GM12878 (cell line): ENCODE measurements around the gene FAM89B. TPM values are rescaled to one million over a fixed set of nuclear protein-coding genes. Genes with fewer than 3 reads are reported as not detected.

Experiments
- CBX3 ChIP-seq: fragments of 200-600 bp; sonication (generic); IDR thresholded peaks from 2 replicates; pipeline ENCODE4 v1.6.1; 2016; ENCODE audit warnings: low read depth, borderline replicate concordance
- CUX1 ChIP-seq: IDR thresholded peaks from 2 replicates; pipeline ENCODE4 v1.6.1; 2012; ENCODE audit warnings: improper control_type of control experiment, low read depth, low read length; ENCODE audit not compliant: insufficient replicate concordance
- DPF2 ChIP-seq: fragments of 450-650 bp; IDR thresholded peaks from 2 replicates; pipeline ENCODE4 v1.6.1; 2017; ENCODE audit warnings: mild to moderate bottlenecking
- MLLT1 ChIP-seq: fragments of 450-650 bp; IDR thresholded peaks from 2 replicates; pipeline ENCODE4 v1.6.1; 2016; ENCODE audit warnings: mild to moderate bottlenecking
- MXI1 ChIP-seq: fragments of 150-350 bp; IDR thresholded peaks from 2 replicates; pipeline ENCODE4 v1.6.1; 2011; ENCODE audit warnings: low read depth, mild to moderate bottlenecking, inconsistent platforms, low read length, improper control_type of control experiment
- NFYA ChIP-seq: IDR thresholded peaks from 2 replicates; pipeline ENCODE4 v1.6.1; 2011; ENCODE audit warnings: low read depth, mild to moderate bottlenecking, low read length, improper control_type of control experiment, borderline replicate concordance
- TARDBP ChIP-seq: IDR thresholded peaks from 2 replicates; pipeline ENCODE4 v1.6.1; 2016; ENCODE audit warnings: borderline replicate concordance
- YBX1 ChIP-seq: fragments of 450-650 bp; IDR thresholded peaks from 2 replicates; pipeline ENCODE4 v1.6.1; 2016; ENCODE audit warnings: antibody characterized with exemption
- ZBTB40 ChIP-seq: fragments of 450-650 bp; IDR thresholded peaks from 2 replicates; pipeline ENCODE4 v1.6.1; 2016; ENCODE audit warnings: mild to moderate bottlenecking, moderate library complexity, borderline replicate concordance
- polyA plus RNA-seq, 11 experiments: library from polyadenylated mRNA; depleted of rRNA in 4 of 11; unstranded in 6 of 11; stranded (reverse) in 5 of 11; fragments of >200 nt; fragmentation: Nextera tagmentation in 4 of 11; fragmentation: Illumina TruSeq in 1 of 11; extraction: Ambion mirVana in 4 of 11; extraction: Trizol in 1 of 11; gene quantifications; 1 replicate in 1 of 11; 2 replicates in 10 of 11; pipeline versions ENCODE4 v1.2.1 to v1.2.3, GENCODE V29; 2011 to 2016; ENCODE audit warnings: inconsistent platforms in 2 of 11, missing spikeins in 2 of 11, low read depth in 1 of 11
- total RNA-seq, 4 experiments: library from RNA; depleted of rRNA in 3 of 4; stranded (reverse); fragments of >200 nt in 3 of 4; fragmentation: Illumina TruSeq in 1 of 4; extraction: Trizol in 1 of 4; gene quantifications; 2 replicates each; pipeline versions ENCODE4 v1.2.1 to v1.2.3, GENCODE V29; 2013 to 2021
- TF ChIP-seq, protein P1 (sequence below): fragments of 450-650 bp; IDR thresholded peaks from 2 replicates; pipeline ENCODE4 v1.6.1; 2017; ENCODE audit warnings: mild to moderate bottlenecking, moderate library complexity

Gene FAM89B
- total and polyA plus RNA-seq, 10 of the 15 experiments (the other 5 are each of a cell fraction or from before 2014, with no cell fraction given): 0.34 to 36.7 (median 9.8) TPM

DNA sequence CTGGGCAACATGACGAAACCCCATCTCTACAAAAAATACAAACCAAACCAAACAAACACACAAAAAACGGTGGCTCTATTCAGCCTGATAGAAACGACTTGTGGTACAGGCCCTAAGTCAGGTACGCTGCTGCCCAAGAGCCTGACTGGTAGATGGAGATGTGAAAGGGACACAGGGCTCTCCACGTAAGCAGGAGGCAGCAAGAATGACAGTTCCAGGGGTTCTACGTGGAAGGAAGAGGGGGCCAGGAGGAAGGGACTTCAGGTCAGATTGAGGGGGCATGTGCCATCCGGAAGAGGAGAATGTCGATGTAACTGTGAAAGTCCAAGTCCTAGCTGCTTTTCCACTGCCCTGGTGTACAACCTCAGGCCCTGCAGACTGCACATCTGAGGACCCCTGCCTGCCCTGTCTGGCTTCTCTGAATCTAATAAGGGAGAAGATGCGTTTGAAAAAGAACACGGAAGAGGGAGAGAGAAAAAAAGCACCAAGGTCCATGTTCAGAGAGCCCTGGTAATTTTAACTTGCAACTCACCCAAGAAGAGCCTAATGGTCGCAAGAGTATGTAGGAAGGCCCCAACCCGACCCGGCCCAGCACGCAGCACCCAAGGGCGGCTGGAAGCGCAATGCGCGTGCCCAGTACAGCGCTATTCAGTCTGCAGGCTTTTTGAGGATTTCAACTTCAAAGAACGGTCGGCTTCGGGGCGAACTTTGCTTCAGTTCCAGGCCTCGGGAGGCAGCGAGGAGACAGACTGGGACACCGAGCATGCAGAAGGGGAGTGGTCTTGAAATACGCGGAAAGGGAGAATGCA is 3.0 kb upstream of the FAM89B start (continued):
- no peak for TF ChIP-seq MXI1
- TF ChIP-seq ZBTB40: peak; percentile 29
- TF ChIP-seq CBX3: no peak
- TF ChIP-seq CUX1: no peak
- TF ChIP-seq TARDBP: no peak
- no peak for TF ChIP-seq NFYA
- TF ChIP-seq, protein P1, sequence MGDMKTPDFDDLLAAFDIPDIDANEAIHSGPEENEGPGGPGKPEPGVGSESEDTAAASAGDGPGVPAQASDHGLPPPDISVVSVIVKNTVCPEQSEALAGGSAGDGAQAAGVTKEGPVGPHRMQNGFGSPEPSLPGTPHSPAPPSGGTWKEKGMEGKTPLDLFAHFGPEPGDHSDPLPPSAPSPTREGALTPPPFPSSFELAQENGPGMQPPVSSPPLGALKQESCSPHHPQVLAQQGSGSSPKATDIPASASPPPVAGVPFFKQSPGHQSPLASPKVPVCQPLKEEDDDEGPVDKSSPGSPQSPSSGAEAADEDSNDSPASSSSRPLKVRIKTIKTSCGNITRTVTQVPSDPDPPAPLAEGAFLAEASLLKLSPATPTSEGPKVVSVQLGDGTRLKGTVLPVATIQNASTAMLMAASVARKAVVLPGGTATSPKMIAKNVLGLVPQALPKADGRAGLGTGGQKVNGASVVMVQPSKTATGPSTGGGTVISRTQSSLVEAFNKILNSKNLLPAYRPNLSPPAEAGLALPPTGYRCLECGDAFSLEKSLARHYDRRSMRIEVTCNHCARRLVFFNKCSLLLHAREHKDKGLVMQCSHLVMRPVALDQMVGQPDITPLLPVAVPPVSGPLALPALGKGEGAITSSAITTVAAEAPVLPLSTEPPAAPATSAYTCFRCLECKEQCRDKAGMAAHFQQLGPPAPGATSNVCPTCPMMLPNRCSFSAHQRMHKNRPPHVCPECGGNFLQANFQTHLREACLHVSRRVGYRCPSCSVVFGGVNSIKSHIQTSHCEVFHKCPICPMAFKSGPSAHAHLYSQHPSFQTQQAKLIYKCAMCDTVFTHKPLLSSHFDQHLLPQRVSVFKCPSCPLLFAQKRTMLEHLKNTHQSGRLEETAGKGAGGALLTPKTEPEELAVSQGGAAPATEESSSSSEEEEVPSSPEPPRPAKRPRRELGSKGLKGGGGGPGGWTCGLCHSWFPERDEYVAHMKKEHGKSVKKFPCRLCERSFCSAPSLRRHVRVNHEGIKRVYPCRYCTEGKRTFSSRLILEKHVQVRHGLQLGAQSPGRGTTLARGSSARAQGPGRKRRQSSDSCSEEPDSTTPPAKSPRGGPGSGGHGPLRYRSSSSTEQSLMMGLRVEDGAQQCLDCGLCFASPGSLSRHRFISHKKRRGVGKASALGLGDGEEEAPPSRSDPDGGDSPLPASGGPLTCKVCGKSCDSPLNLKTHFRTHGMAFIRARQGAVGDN: peak; percentile 88; the same call in 1 of the 2 replicates
- peak; percentile 44; the same call in 1 of the 2 replicates for TF ChIP-seq MLLT1
- TF ChIP-seq DPF2: no peak
- no peak for TF ChIP-seq YBX1
